Fibroblast of villous mesenchyme (primary cell): ENCODE results near the gene PRKAR2B. TPM values are rescaled to one million over a fixed set of nuclear protein-coding genes. Genes with fewer than 3 reads are reported as not detected.
A peak's percentile ranks its signal among the peaks of the same experiment; 100 is the strongest.

Experiments
- DNase-seq: peaks from one replicate; pipeline ENCODE4 v3.0.0-alpha.2; 2010; ENCODE audit warnings: low read depth
- H3K4me3 ChIP-seq: 2 replicates; pipeline ENCODE4 v1.5.1; 2011; ENCODE audit warnings: low read depth, mild to moderate bottlenecking, low read length
- CTCF ChIP-seq: IDR thresholded peaks from 2 replicates; pipeline ENCODE4 v1.5.1; 2012; ENCODE audit warnings: low read depth, mild to moderate bottlenecking, low read length; ENCODE audit not compliant: insufficient read depth
- total RNA-seq: library from RNA; depleted of rRNA; stranded (reverse); fragments of >200 nt; gene quantifications from 2 replicates; pipeline ENCODE4 v1.2.3, GENCODE V29; 2012

Gene PRKAR2B
- total RNA-seq: 3.9 and 7.1 TPM in 2 replicates

DNA sequence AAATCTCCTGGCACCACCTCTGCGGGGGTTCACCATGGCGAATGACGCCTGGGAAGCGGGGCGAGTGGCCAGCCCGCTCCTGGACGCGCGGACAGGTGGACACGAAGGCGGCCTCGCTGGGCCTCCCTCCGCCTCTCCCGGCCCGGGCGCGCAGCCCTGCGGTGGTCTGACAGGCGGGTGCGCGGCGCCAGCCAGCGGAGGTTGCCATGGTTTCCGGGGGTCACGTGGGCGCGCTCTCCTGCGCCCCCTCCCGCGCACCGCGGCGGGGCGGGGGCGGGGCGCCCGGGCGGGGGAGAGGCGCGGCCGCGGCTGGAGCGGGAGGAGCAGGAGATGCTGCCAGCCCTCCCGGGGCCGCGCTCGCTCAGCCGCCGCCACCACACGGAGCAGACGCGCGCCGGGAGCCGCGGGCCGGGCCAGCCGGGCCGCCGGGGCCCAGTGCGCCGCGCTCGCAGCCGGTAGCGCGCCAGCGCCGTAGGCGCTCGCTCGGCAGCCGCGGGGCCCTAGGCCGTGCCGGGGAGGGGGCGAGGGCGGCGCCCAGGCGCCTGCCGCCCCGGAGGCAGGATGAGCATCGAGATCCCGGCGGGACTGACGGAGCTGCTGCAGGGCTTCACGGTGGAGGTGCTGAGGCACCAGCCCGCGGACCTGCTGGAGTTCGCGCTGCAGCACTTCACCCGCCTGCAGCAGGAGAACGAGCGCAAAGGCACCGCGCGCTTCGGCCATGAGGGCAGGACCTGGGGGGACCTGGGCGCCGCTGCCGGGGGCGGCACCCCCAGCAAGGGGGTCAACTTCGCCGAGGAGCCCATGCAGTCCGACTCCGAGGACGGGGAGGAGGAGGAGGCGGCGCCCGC lies at the start of gene PRKAR2B:
PRKAR2B (plus strand) TSS at position 359 of the 848 bp plus-strand sequence; CDS start at position 562, 203 bp downstream.
- TF ChIP-seq CTCF: no peak
- peak; percentile 59 for DNase-seq
- H3K4me3 ChIP-seq: peak within 1 kb of the TSS; percentile 68

GRCh38 chr7:106994833-106995232 lies 49.7 kb upstream of the PRKAR2B start:
- no peak for TF ChIP-seq CTCF
- no peak overlapping the region for H3K4me3 ChIP-seq
- DNase-seq: no peak

- no peak for TF ChIP-seq CTCF
- no peak overlapping the region for H3K4me3 ChIP-seq
- DNase-seq: no peak
Measured at GRCh38 chr7:106997487-106998271, 46.8 kb upstream of the PRKAR2B start.

DNA sequence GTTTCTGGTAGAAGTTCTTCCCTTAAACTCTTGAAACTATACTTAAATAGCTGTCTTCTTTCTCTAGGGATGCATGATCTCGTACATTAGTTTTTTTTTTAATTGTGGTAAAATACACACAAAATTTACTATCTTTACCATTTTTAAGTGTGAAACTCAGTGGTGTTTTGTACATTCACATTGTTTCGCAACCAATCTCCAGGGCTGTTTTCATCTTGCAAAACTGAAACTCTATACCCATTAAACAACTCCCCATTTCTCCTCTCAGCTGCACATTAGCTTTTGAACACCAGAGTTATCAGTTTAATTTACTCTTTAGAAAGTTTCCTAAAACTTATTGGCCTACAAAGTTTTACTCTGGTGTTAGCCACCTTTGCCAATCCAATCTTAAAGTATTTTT lies 45.5 kb upstream of the PRKAR2B start:
- TF ChIP-seq CTCF: no peak
- peak; percentile 51 for DNase-seq

GRCh38 chr7:107001490-107001889 lies 43.0 kb upstream of the PRKAR2B start:
- no peak for DNase-seq
- TF ChIP-seq CTCF: no peak
- H3K4me3 ChIP-seq: no peak overlapping the region

More for the DNA sequence above, 45.5 kb upstream of the PRKAR2B start:
- no peak overlapping the region for H3K4me3 ChIP-seq

DNA sequence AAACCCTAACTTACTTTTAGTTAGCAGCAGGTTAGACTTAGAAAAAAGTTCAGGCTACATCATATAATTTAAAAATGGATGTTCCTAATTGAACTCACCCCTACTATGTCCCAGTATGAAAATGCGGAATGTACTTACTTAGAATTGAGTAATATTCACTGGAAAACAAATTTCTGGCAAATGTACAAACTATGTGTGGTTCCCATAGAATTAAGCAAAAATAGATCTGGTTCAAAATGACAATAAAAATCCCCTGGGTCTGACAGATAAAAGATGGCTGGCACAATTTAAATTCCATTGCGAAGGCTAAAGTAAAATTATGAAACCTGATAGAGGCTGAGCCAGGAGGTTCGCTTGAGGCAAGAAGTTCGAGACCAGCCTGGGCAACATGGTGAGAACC lies 42.4 kb upstream of the PRKAR2B start:
- H3K4me3 ChIP-seq: no peak overlapping the region
- TF ChIP-seq CTCF: no peak
- DNase-seq: no peak
